H9 (cell line): ENCODE data around the gene EXPH5. TPM values are rescaled to one million over a fixed set of nuclear protein-coding genes. Genes with fewer than 3 reads are reported as not detected.

Experiments used
- DNase-seq: peaks from one replicate; pipeline ENCODE4 v3.0.0-alpha.2; 2017
- H2AFZ ChIP-seq: one replicate; pipeline ENCODE4 v1.6.1; 2013; ENCODE audit warnings: mild to moderate bottlenecking, low read length, control low read depth, moderate library complexity
- H2AK5ac ChIP-seq: 2 replicates; pipeline ENCODE4 v1.6.1; 2013; ENCODE audit warnings: low read length, control low read depth, mixed read lengths; ENCODE audit not compliant: insufficient read length
- H2BK120ac ChIP-seq: one replicate; pipeline ENCODE4 v1.6.1; 2013; ENCODE audit warnings: low read depth, mild to moderate bottlenecking, low read length, control low read depth, inconsistent platforms; ENCODE audit not compliant: poor library complexity, severe bottlenecking
- H2BK12ac ChIP-seq: 2 replicates; pipeline ENCODE4 v1.6.1; 2013; ENCODE audit warnings: low read length, control low read depth, mixed read lengths, low read depth; ENCODE audit not compliant: insufficient read length
- H2BK15ac ChIP-seq: 2 replicates; pipeline ENCODE4 v1.6.1; 2013; ENCODE audit warnings: low read depth, low read length, control low read depth
- H2BK20ac ChIP-seq: one replicate; pipeline ENCODE4 v1.6.1; 2013; ENCODE audit warnings: low read depth, mild to moderate bottlenecking, low read length, control low read depth, inconsistent platforms; ENCODE audit not compliant: poor library complexity, severe bottlenecking
- H2BK5ac ChIP-seq: 2 replicates; pipeline ENCODE4 v1.6.1; 2013; ENCODE audit warnings: low read length, control low read depth, mixed read lengths; ENCODE audit not compliant: insufficient read length
- H3K14ac ChIP-seq: 2 replicates; pipeline ENCODE4 v1.6.1; 2013; ENCODE audit warnings: low read length, control low read depth; ENCODE audit not compliant: insufficient read depth
- H3K18ac ChIP-seq: 2 replicates; pipeline ENCODE4 v1.6.1; 2013; ENCODE audit warnings: low read depth, mild to moderate bottlenecking, mixed read lengths, low read length, control low read depth; ENCODE audit not compliant: insufficient read length
- H3K23ac ChIP-seq: 2 replicates; pipeline ENCODE4 v1.6.1; 2013; ENCODE audit warnings: low read length, control low read depth, mixed read lengths, low read depth; ENCODE audit not compliant: insufficient read length
- H3K23me2 ChIP-seq: 2 replicates; pipeline ENCODE4 v1.6.1; 2013; ENCODE audit warnings: low read depth, mild to moderate bottlenecking, mixed read lengths, low read length, control low read depth; ENCODE audit not compliant: insufficient read length, poor library complexity, severe bottlenecking
- H3K27ac ChIP-seq: 2 replicates; pipeline ENCODE4 v1.5.1; 2013; ENCODE audit warnings: low read length, control low read depth, mixed read lengths, low read depth; ENCODE audit not compliant: insufficient read length
- H3K27me3 ChIP-seq: 2 replicates; pipeline ENCODE4 v1.6.1; 2013; ENCODE audit warnings: low read length, control low read depth, inconsistent platforms; ENCODE audit not compliant: insufficient read depth
- H3K4ac ChIP-seq: 2 replicates; pipeline ENCODE4 v1.6.1; 2013; ENCODE audit warnings: low read depth, mild to moderate bottlenecking, control low read depth, inconsistent platforms, low read length, moderate library complexity
- H3K4me1 ChIP-seq: 2 replicates; pipeline ENCODE4 v1.6.1; 2013; ENCODE audit warnings: low read length, control low read depth, inconsistent platforms; ENCODE audit not compliant: insufficient read depth
- H3K4me2 ChIP-seq: 2 replicates; pipeline ENCODE4 v1.6.1; 2013; ENCODE audit warnings: low read length, control low read depth, mixed read lengths; ENCODE audit not compliant: insufficient read length, insufficient read depth
- H3K56ac ChIP-seq: 2 replicates; pipeline ENCODE4 v1.6.1; 2013; ENCODE audit warnings: low read depth, mild to moderate bottlenecking, mixed read lengths, low read length, control low read depth; ENCODE audit not compliant: insufficient read length
- H3K79me1 ChIP-seq: 2 replicates; pipeline ENCODE4 v1.6.1; 2013; ENCODE audit warnings: low read depth, mild to moderate bottlenecking, moderate library complexity, low read length, control low read depth, inconsistent platforms; ENCODE audit not compliant: insufficient read depth, poor library complexity, severe bottlenecking
- H3K79me2 ChIP-seq: 2 replicates; pipeline ENCODE4 v1.6.1; 2013; ENCODE audit warnings: low read length, control low read depth, inconsistent platforms; ENCODE audit not compliant: insufficient read depth
- H3K9ac ChIP-seq: 2 replicates; pipeline ENCODE4 v1.6.1; 2013; ENCODE audit warnings: low read length, control low read depth, mixed read lengths; ENCODE audit not compliant: insufficient read length; ENCODE audit errors: extremely low read depth
- H3K9me3 ChIP-seq: one replicate; pipeline ENCODE4 v1.6.1; 2013; ENCODE audit warnings: low read depth, low read length, inconsistent platforms; ENCODE audit not compliant: control insufficient read depth
- H3T11ph ChIP-seq: one replicate; pipeline ENCODE4 v1.6.1; 2013; ENCODE audit warnings: mild to moderate bottlenecking, low read length, control low read depth, inconsistent platforms
- H4K20me1 ChIP-seq: one replicate; pipeline ENCODE4 v1.6.1; 2013; ENCODE audit not compliant: control insufficient read depth, insufficient read length, insufficient read depth
- H4K5ac ChIP-seq: 2 replicates; pipeline ENCODE4 v1.6.1; 2013; ENCODE audit warnings: low read depth, mild to moderate bottlenecking, mixed read lengths, low read length, control low read depth; ENCODE audit not compliant: insufficient read length
- H4K8ac ChIP-seq: replicated peaks from 2 replicates; pipeline ENCODE4 v1.6.1; 2013; ENCODE audit warnings: low read length, control low read depth, mixed read lengths, low read depth; ENCODE audit not compliant: insufficient read length
- H4K91ac ChIP-seq: 2 replicates; pipeline ENCODE4 v1.6.1; 2013; ENCODE audit warnings: low read depth, mild to moderate bottlenecking, moderate library complexity, mixed read lengths, low read length, control low read depth; ENCODE audit not compliant: insufficient read length
- H3K27ac Mint-ChIP-seq, 3 experiments: 2 replicates in 2 of 3; 3 replicates in 1 of 3; pipeline ENCODE4 v1.8.0; 2020 to 2021; ENCODE audit warnings: mixed read lengths in 3 of 3, mild to moderate bottlenecking in 1 of 3, moderate library complexity in 1 of 3
- H3K27me3 Mint-ChIP-seq: 2 replicates; pipeline ENCODE4 v1.8.0; 2021; ENCODE audit warnings: low read depth, mild to moderate bottlenecking, moderate library complexity, mixed read lengths
- H3K36me3 Mint-ChIP-seq, 3 experiments: 2 replicates in 2 of 3; 3 replicates in 1 of 3; pipeline ENCODE4 v1.8.0; 2020 to 2021; ENCODE audit warnings: low read depth in 3 of 3, mixed read lengths in 3 of 3; ENCODE audit not compliant: insufficient read depth in 1 of 3
- H3K4me1 Mint-ChIP-seq, 2 experiments: 2 replicates each; pipeline ENCODE4 v1.8.0; 2020; ENCODE audit warnings: mixed read lengths in 2 of 2
- H3K4me3 Mint-ChIP-seq, 2 experiments: 2 replicates in 1 of 2; 3 replicates in 1 of 2; pipeline ENCODE4 v1.8.0; 2020 to 2021; ENCODE audit warnings: mild to moderate bottlenecking in 2 of 2, mixed read lengths in 2 of 2, moderate library complexity in 1 of 2
- H3K9me3 Mint-ChIP-seq, 2 experiments: 2 replicates in 1 of 2; 3 replicates in 1 of 2; pipeline ENCODE4 v1.8.0; 2020; ENCODE audit warnings: mild to moderate bottlenecking in 2 of 2, mixed read lengths in 2 of 2, moderate library complexity in 1 of 2
- CTCF ChIP-seq: fragments of 200-600 bp; sonication (generic); conservative IDR thresholded peaks from 3 replicates; pipeline ENCODE4 v1.8.0; 2021; ENCODE audit warnings: antibody characterized with exemption, mild to moderate bottlenecking
- WGBS: extraction: QIAGEN DNeasy Blood & Tissue Kit; methylation state at CpG from one replicate; pipeline ENCODE4 v1.1.7; 2013; ENCODE audit warnings: missing lambda C conversion rate, low lambda C conversion rate, mixed read lengths; ENCODE audit not compliant: insufficient read length; ENCODE audit errors: extremely low coverage; 5-methylcytosine and 5-hydroxymethylcytosine counted together
- total RNA-seq: library from RNA; stranded (reverse); gene quantifications from 2 replicates; pipeline ENCODE4 v1.2.1, GENCODE V29; 2021

The EXPH5 gene
- total RNA-seq, 1 experiment from 2014 or later, result 3.1 TPM

- H3K79me2 ChIP-seq, result no peaks in the 10 kb centered on the region
- H3T11ph ChIP-seq, result no peak overlapping the region
- H3K27ac ChIP-seq, result no peak overlapping the region
- no peak overlapping the region for H3K9ac ChIP-seq
- H3K23me2 ChIP-seq, result no peaks in the 10 kb centered on the region
- H3K36me3 Mint-ChIP-seq, result no peaks in the 10 kb centered on the region
- H2BK15ac ChIP-seq, result no peak overlapping the region
- H3K56ac ChIP-seq, result no peak overlapping the region
- H3K4me1 ChIP-seq, result no peaks in the 10 kb centered on the region
- no peak overlapping the region for H3K23ac ChIP-seq
- H2AFZ ChIP-seq, result no peak overlapping the region
- no peaks in the 10 kb centered on the region for H3K27me3 Mint-ChIP-seq
- H2AK5ac ChIP-seq, result no peak overlapping the region
- no peaks in the 10 kb centered on the region for H3K9me3 ChIP-seq
- H2BK20ac ChIP-seq, result no peak overlapping the region
- no peak overlapping the region for H2BK120ac ChIP-seq
- H3K14ac ChIP-seq, result no peak overlapping the region
- no peak overlapping the region for H3K4me2 ChIP-seq
- no peaks in the 10 kb centered on the region for H4K20me1 ChIP-seq
- no peaks in the 10 kb centered on the region for H3K79me1 ChIP-seq
- H4K91ac ChIP-seq, result no peak overlapping the region
- no peak overlapping the region for H3K4ac ChIP-seq
- H2BK12ac ChIP-seq, result no peak overlapping the region
- no peak overlapping the region for H2BK5ac ChIP-seq
- no peak overlapping the region for H4K8ac ChIP-seq
- peak overlapping the region in 1 of 3 experiments; percentile 78; a peak in 1 of 7 replicates for H3K27ac Mint-ChIP-seq
- no peaks in the 10 kb centered on the region for H3K9me3 Mint-ChIP-seq
- no peak overlapping the region for H3K4me3 Mint-ChIP-seq
- WGBS, result no CpG with 5 or more reads among the region's 4 CpGs
- no peak for DNase-seq
- no peak for TF ChIP-seq CTCF
- no peaks in the 10 kb centered on the region for H3K27me3 ChIP-seq
- H3K4me1 Mint-ChIP-seq, result no peaks in the 10 kb centered on the region
- no peak overlapping the region for H3K18ac ChIP-seq
- no peak overlapping the region for H4K5ac ChIP-seq
Measured at GRCh38 chr11:108617055-108617454, 23.5 kb upstream of the EXPH5 start.
